Esophagus muscularis mucosa (tissue), 4 donors: ENCODE measurements around the gene ATP5PD. TPM values are rescaled to one million over a fixed set of nuclear protein-coding genes. Genes with fewer than 3 reads are reported as not detected.

Experiments
- DNase-seq: peaks from one replicate; pipeline ENCODE4 v3.0.0-alpha.2; 2017; ENCODE audit errors: extremely low spot score
- H3K27ac ChIP-seq, 4 donors: fragments of 200-600 bp; sonication (generic); replicated peaks in 1 of 4; 1 replicate in 3 of 4; 2 replicates in 1 of 4; pipeline ENCODE4 v1.5.1; 2016 to 2019; ENCODE audit warnings: mild to moderate bottlenecking in 1 of 4
- H3K27me3 ChIP-seq, 4 donors: fragments of 200-600 bp; sonication (generic); one replicate each; pipeline versions ENCODE4 v1.5.1 to v1.6.0; 2016 to 2019
- H3K36me3 ChIP-seq, 4 donors: fragments of 200-600 bp; sonication (generic); one replicate each; pipeline ENCODE4 v1.5.1; 2016 to 2019
- H3K4me1 ChIP-seq, 4 donors: fragments of 200-600 bp; sonication (generic); one replicate each; pipeline ENCODE4 v1.5.1; 2016 to 2019
- H3K4me3 ChIP-seq, 4 donors: fragments of 200-600 bp; sonication (generic); 1 replicate in 2 of 4; 2 replicates in 2 of 4; pipeline ENCODE4 v1.5.1; 2016 to 2019; ENCODE audit warnings: mild to moderate bottlenecking in 4 of 4, moderate library complexity in 1 of 4
- H3K9me3 ChIP-seq, 4 donors: fragments of 200-600 bp; sonication (generic); 1 replicate in 3 of 4; 2 replicates in 1 of 4; pipeline ENCODE4 v1.5.1; 2016 to 2019
- CTCF ChIP-seq, 3 experiments: fragments of 200-600 bp in 2 of 3; fragments of 450-650 bp in 1 of 3; sonication (generic) in 2 of 3; IDR thresholded peaks; one replicate each; pipeline ENCODE4 v1.5.1; 2017 to 2019; ENCODE audit warnings: antibody characterized with exemption in 3 of 3, mild to moderate bottlenecking in 2 of 3, moderate library complexity in 1 of 3
- EP300 ChIP-seq: sonication (generic); formaldehyde crosslinking; IDR thresholded peaks from one replicate; pipeline ENCODE4 v1.6.1; 2017; ENCODE audit warnings: antibody characterized with exemption
- POLR2A ChIP-seq: fragments of 450-650 bp; IDR thresholded peaks from one replicate; pipeline ENCODE4 v1.6.1; 2017; ENCODE audit warnings: antibody characterized with exemption, moderate library complexity, mild to moderate bottlenecking, low read depth
- POLR2AphosphoS5 ChIP-seq, 2 donors: sonication (generic); formaldehyde crosslinking; IDR thresholded peaks; one replicate each; pipeline ENCODE4 v1.6.1; 2017; ENCODE audit warnings: antibody characterized with exemption in 2 of 2
- WGBS: methylation state at CpG from one replicate; pipeline ENCODE4 v1.1.5; 2018; 5-methylcytosine and 5-hydroxymethylcytosine counted together
- intact Hi-C: fragments of 100-400 bp; cut with DNase I; formaldehyde crosslinking; loops from one replicate; pipeline ENCODE4 v1.15.1; 2023
- total RNA-seq, 4 donors: library from RNA; depleted of rRNA; stranded (reverse); fragments of >200 nt; gene quantifications; one replicate each; pipeline versions ENCODE4 v1.1.0 to v1.2.1, GENCODE V29; 2016

ATP5PD gene
- total RNA-seq, 4 donors from 2014 or later, result 202 to 388 (median 256) TPM

DNA sequence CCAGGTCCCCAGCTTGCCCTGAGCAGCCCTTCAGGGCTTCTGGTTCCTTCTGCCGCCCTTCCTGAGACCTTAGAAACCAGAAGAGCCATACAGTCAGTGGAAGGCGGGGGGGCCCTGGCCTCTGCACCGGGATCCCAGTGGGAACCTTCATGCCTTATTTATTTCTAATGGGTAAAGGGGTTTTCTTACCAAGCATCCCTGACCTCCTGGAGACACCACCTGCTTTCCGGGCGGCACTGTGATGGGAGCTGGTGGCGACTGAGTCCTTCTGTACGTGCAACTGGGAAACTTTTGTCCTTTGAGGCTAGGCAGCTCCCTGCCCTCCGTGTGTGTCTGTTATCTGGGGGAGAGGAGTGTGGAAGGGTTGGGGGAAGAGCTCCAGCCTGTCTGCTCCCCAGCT lies 41.5 kb downstream of the ATP5PD start:
- no peak overlapping the region for H3K4me3 ChIP-seq
- H3K27me3 ChIP-seq, result no peaks in the 10 kb centered on the region
- no peak overlapping the region for H3K27ac ChIP-seq
- H3K9me3 ChIP-seq, result no peaks in the 10 kb centered on the region
- no peaks in the 10 kb centered on the region for H3K4me1 ChIP-seq
- DNase-seq, result no peak
- H3K36me3 ChIP-seq, result peaks cover 28 to 56% (median 52%) of the 10 kb centered on the region in 4 donors
- WGBS, result 86% methylated on average over 8 of the region's 8 CpGs
- no peak for TF ChIP-seq POLR2A
- TF ChIP-seq POLR2AphosphoS5 (IDR thresholded peaks at IDR 0.05), result no peak
- TF ChIP-seq CTCF (IDR thresholded peaks at IDR 0.05), result no peak
- no peak for TF ChIP-seq EP300
- intact Hi-C loops, result loop anchor here (5.0 kb wide), 1 partner anchor 33 kb away; the partner anchor contains the start of gene HID1

GRCh38 chr17:75004371-75004770 lies 42.4 kb downstream of the ATP5PD start:
- intact Hi-C loops, result no loop called here
- Histone ChIP-seq H3K27ac (no peak overlapping the region), H3K36me3 (peaks cover 31 to 66% (median 61%) of the 10 kb centered on the region in 4 donors), H3K27me3 (no peaks in the 10 kb centered on the region), H3K9me3 (no peaks in the 10 kb centered on the region), H3K4me3 (no peak overlapping the region), H3K4me1 (peaks cover 0 to 6% (median 0%) of the 10 kb centered on the region in 4 donors)
- WGBS, result 100% methylated on average over 2 of the region's 3 CpGs
- no peak for DNase-seq
- TF ChIP-seq EP300 (no peak), POLR2AphosphoS5 (IDR thresholded peaks at IDR 0.05) (no peak), CTCF (IDR thresholded peaks at IDR 0.05) (no peak), POLR2A (no peak)

- Histone ChIP-seq H3K27me3 (no peaks in the 10 kb centered on the region), H3K36me3 (peaks cover 32 to 67% (median 62%) of the 10 kb centered on the region in 4 donors), H3K9me3 (no peaks in the 10 kb centered on the region), H3K27ac (no peak overlapping the region), H3K4me1 (peaks cover 0 to 10% (median 0%) of the 10 kb centered on the region in 4 donors), H3K4me3 (no peak overlapping the region)
- intact Hi-C loops, result no loop called here
- TF ChIP-seq POLR2AphosphoS5 (IDR thresholded peaks at IDR 0.05) (no peak), POLR2A (no peak), CTCF (IDR thresholded peaks at IDR 0.05) (no peak), EP300 (no peak)
- 87% methylated on average over 9 of the region's 19 CpGs for WGBS
- no peak for DNase-seq
Observed at GRCh38 chr17:75003957-75004355, 42.8 kb downstream of the ATP5PD start.

GRCh38 chr17:75003070-75003956 lies 43.5 kb downstream of the ATP5PD start:
- intact Hi-C loops, result no loop called here
- no peaks in the 10 kb centered on the region for H3K9me3 ChIP-seq
- TF ChIP-seq POLR2AphosphoS5 (IDR thresholded peaks at IDR 0.05) (no peak), EP300 (no peak), POLR2A (no peak), CTCF (IDR thresholded peaks at IDR 0.05) (no peak)
- H3K36me3 ChIP-seq, result peaks cover 32 to 67% (median 62%) of the 10 kb centered on the region in 4 donors
- H3K4me3 ChIP-seq, result no peak overlapping the region
- DNase-seq, result no peak
- WGBS, result 86% methylated on average over 46 of the region's 76 CpGs
- H3K27ac ChIP-seq, result no peak overlapping the region
- H3K4me1 ChIP-seq, result peaks cover 0 to 14% (median 0%) of the 10 kb centered on the region in 4 donors
- H3K27me3 ChIP-seq, result no peaks in the 10 kb centered on the region
